T-cell (primary cell): ENCODE measurements around the gene PANX2. TPM values are rescaled to one million over a fixed set of nuclear protein-coding genes. Genes with fewer than 3 reads are reported as not detected.
"Not testable (repeated sequence)": the region's sequence is repeated elsewhere in the genome, so short reads cannot be mapped to it uniquely, and the experiment has no call there.

Experiments
- ATAC-seq, 4 experiments: fragments of 200-7000 bp in 3 of 4; fragments of 150-1000 bp in 1 of 4; cut with Tn5 transposase; replicated peaks in 1 of 4; 1 replicate in 3 of 4; 2 replicates in 1 of 4; pipeline ENCODE4 v1.10.0; 2021; ENCODE audit warnings: moderate library complexity in 3 of 4, mild to moderate bottlenecking in 2 of 4, moderate number of reproducible peaks in 1 of 4
- CTCF ChIA-PET, 2 donors: fragments of 300-600 bp; sonication (Branson Sonifier 250); formaldehyde crosslinking; loops; one replicate each; lab custom pipeline; 2022; ENCODE audit warnings: antibody characterized with exemption in 2 of 2; lab: Charles Lee
- POLR2A ChIA-PET, 2 donors: fragments of 300-600 bp; sonication (Branson Sonifier 250); formaldehyde crosslinking; loops; one replicate each; lab custom pipeline; 2022; ENCODE audit warnings: antibody characterized with exemption in 2 of 2; lab: Charles Lee
- DNase-seq, 35 experiments: peaks; one replicate each; pipeline versions ENCODE4 v3.0.0 to v3.0.0-alpha.2; 2013 to 2023
- H3K27ac ChIP-seq: one replicate; pipeline ENCODE4 v1.5.1; 2013; ENCODE audit warnings: low read length
- H3K27me3 ChIP-seq, 2 experiments: replicated peaks in 1 of 2; 1 replicate in 1 of 2; 2 replicates in 1 of 2; pipeline versions ENCODE4 v1.6.1 to v1.7.0; 2013; ENCODE audit warnings: low read length in 1 of 2, mixed read lengths in 1 of 2; ENCODE audit not compliant: control insufficient read depth in 2 of 2, insufficient read depth in 2 of 2; ENCODE audit errors: extremely low read depth in 1 of 2
- H3K36me3 ChIP-seq, 2 donors: 1 replicate in 1 of 2; 2 replicates in 1 of 2; pipeline versions ENCODE4 v1.6.1 to v1.7.0; 2013; ENCODE audit warnings: low read length in 1 of 2; ENCODE audit not compliant: control insufficient read depth in 2 of 2, insufficient read depth in 1 of 2; ENCODE audit errors: extremely low read depth in 1 of 2
- H3K4me1 ChIP-seq, 2 experiments: 1 replicate in 1 of 2; 2 replicates in 1 of 2; pipeline versions ENCODE4 v1.6.1 to v1.7.0; 2013; ENCODE audit warnings: low read length in 2 of 2, mixed read lengths in 1 of 2; ENCODE audit not compliant: insufficient read depth in 2 of 2, control insufficient read depth in 1 of 2; ENCODE audit errors: extremely low read depth in 1 of 2
- H3K4me3 ChIP-seq, 2 donors: 1 replicate in 1 of 2; 2 replicates in 1 of 2; pipeline versions ENCODE4 v1.5.1 to v1.7.0; 2013; ENCODE audit warnings: mild to moderate bottlenecking in 2 of 2, low read length in 1 of 2, moderate library complexity in 1 of 2; ENCODE audit not compliant: control insufficient read depth in 1 of 2; ENCODE audit errors: extremely low read depth in 1 of 2
- H3K9me3 ChIP-seq: 2 replicates; pipeline ENCODE4 v1.7.0; 2013
- H3K27ac Mint-ChIP-seq, 2 donors: one replicate each; pipeline ENCODE4 v1.8.0; 2020 to 2021; ENCODE audit warnings: mild to moderate bottlenecking in 2 of 2, mixed read lengths in 2 of 2
- H3K27me3 Mint-ChIP-seq, 2 donors: one replicate each; pipeline ENCODE4 v1.8.0; 2021 to 2022; ENCODE audit warnings: mixed read lengths in 2 of 2
- H3K36me3 Mint-ChIP-seq: one replicate; pipeline ENCODE4 v1.8.0; 2021; ENCODE audit warnings: mixed read lengths
- H3K4me1 Mint-ChIP-seq, 3 donors: one replicate each; pipeline ENCODE4 v1.8.0; 2020 to 2022; ENCODE audit warnings: mixed read lengths in 3 of 3, mild to moderate bottlenecking in 1 of 3
- H3K4me3 Mint-ChIP-seq, 3 donors: one replicate each; pipeline ENCODE4 v1.8.0; 2020 to 2022; ENCODE audit warnings: mild to moderate bottlenecking in 3 of 3, mixed read lengths in 3 of 3, moderate library complexity in 3 of 3
- H3K9me3 Mint-ChIP-seq, 3 donors: one replicate each; pipeline ENCODE4 v1.8.0; 2020 to 2022; ENCODE audit warnings: mixed read lengths in 3 of 3
- WGBS: methylation state at CpG from one replicate; pipeline ENCODE4 v1.1.5; 2013; ENCODE audit warnings: missing lambda C conversion rate; ENCODE audit not compliant: insufficient coverage; 5-methylcytosine and 5-hydroxymethylcytosine counted together
- total RNA-seq, 35 experiments: library from RNA in 6 of 35; stranded (reverse) in 6 of 35; fragments of 120-200 nt in 1 of 35; gene quantifications; one replicate each; pipeline versions ENCODE4 v1.2.1 to v1.2.4 and lab custom pipeline; 2013 to 2026

The PANX2 gene
- total RNA-seq, 5 donors from 2014 or later (not counting 1 experiment from before 2014, with no cell fraction given), result 0.16 to 0.32 (median 0.26) TPM; not detected in 2

DNA sequence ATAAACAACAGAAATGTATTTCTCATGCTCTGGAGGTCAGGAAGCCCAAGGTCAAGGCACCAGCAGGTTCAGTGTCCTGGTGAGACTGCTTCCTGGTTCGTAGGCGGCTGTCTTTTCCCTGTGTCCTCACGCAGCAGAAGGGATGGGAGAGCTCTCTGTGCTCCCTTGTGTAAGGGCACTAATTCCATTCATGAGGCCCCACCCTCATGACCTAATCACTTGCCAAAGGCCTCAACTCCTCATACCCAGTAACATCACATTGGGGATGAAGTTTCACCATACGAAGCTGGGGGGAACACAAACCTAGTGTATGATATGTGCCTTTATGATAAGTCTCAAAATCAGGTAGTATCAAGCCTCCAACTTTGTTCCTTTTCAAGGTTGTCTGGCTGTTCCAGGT is 38.6 kb upstream of the PANX2 start:
- H3K27me3 Mint-ChIP-seq, result peaks cover 41 to 47% of the 10 kb centered on the region in 2 donors
- CTCF ChIA-PET, result no interaction called here
- no peak for ATAC-seq

DNA sequence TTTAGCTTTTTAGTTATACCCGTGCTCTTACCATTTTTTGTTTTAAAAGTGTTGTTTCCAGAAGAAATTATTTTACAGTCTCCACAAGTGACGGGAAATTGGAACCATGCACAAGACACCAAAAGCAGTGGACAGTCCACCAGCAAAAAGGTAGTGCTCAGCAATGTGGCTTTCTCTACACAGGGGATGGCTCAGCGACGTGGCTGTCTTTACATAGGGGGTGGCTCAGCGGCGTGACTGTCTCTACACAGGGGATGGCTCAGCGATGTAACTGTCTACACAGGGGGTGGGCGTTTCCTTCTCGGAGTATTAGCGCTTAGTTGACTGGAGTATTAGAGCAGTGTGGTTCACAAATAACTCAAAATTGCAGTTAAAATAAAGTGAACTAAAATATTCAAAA is 36.0 kb upstream of the PANX2 start:
- Mint-ChIP-seq H3K27me3 (peaks cover 30 to 41% of the 10 kb centered on the region in 2 donors), H3K4me1 (no peaks in the 10 kb centered on the region), H3K36me3 (peaks cover 3% of the 10 kb centered on the region), H3K4me3 (no peak overlapping the region), H3K27ac (no peak overlapping the region), H3K9me3 (no peaks in the 10 kb centered on the region)
- DNase-seq (no peak), ATAC-seq (no peak)
- WGBS, result 100% methylated on average over 1 of the region's 10 CpGs
- H3K4me1 ChIP-seq, result no peaks in the 10 kb centered on the region
- CTCF ChIA-PET, result no interaction called here
- H3K36me3 ChIP-seq, result no peaks in the 10 kb centered on the region
- POLR2A ChIA-PET, result no interaction called here
- no peak overlapping the region for H3K27ac ChIP-seq
- no peaks in the 10 kb centered on the region for H3K9me3 ChIP-seq
- no peak overlapping the region for H3K4me3 ChIP-seq
- peaks cover 0 to 22% of the 10 kb centered on the region in 2 experiments for H3K27me3 ChIP-seq

More for the DNA sequence above, 38.6 kb upstream of the PANX2 start:
- Histone ChIP-seq H3K27me3 (peaks cover 0 to 20% of the 10 kb centered on the region in 2 experiments), H3K4me1 (no peaks in the 10 kb centered on the region), H3K9me3 (no peaks in the 10 kb centered on the region), H3K4me3 (no peak overlapping the region), H3K27ac (no peak overlapping the region), H3K36me3 (no peaks in the 10 kb centered on the region)
- Mint-ChIP-seq H3K4me1 (no peaks in the 10 kb centered on the region), H3K9me3 (no peaks in the 10 kb centered on the region), H3K27ac (no peak overlapping the region), H3K36me3 (peaks cover 3% of the 10 kb centered on the region), H3K4me3 (no peak overlapping the region)
- no peak for DNase-seq
- WGBS, result no CpG with 5 or more reads among the region's 4 CpGs
- POLR2A ChIA-PET, result no interaction called here

DNA sequence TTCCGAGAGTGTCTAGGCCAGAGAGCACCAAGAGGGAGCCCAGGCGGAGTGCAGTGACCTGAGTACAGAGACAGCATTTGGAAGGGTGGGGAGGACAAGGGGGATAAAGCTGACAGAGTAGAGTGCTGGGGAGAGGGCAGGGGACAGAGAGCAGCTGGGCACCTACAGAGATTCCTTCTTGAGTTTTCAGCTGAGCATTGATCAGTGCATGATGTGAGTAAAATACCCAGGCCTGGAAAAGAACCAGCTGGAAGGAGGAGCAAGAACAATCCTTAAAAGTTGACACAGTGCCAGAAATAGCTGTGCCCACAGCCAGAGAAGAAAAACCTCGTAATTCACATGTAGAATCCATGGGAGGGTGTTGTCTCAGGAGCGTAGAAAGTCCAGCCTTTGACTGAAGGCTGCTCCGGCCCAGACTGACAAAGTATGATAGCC is 33.9 kb upstream of the PANX2 start:
- no peak overlapping the region for H3K27ac ChIP-seq
- no peaks in the 10 kb centered on the region for H3K9me3 ChIP-seq
- peaks cover 1% of the 10 kb centered on the region for H3K36me3 Mint-ChIP-seq
- WGBS, result 94% methylated on average over 2 of the region's 5 CpGs
- no peak overlapping the region for H3K27ac Mint-ChIP-seq
- no peaks in the 10 kb centered on the region for H3K36me3 ChIP-seq
- H3K27me3 ChIP-seq, result peaks cover 0 to 28% of the 10 kb centered on the region in 2 experiments
- H3K4me1 ChIP-seq, result no peaks in the 10 kb centered on the region
- ATAC-seq (no peak), DNase-seq (no peak)
- CTCF ChIA-PET, result no interaction called here
- H3K9me3 Mint-ChIP-seq, result no peaks in the 10 kb centered on the region
- no peak overlapping the region for H3K4me3 Mint-ChIP-seq
- H3K27me3 Mint-ChIP-seq, result peaks cover 21 to 33% of the 10 kb centered on the region in 2 donors
- POLR2A ChIA-PET, result no interaction called here
- peaks cover 0 to 7% (median 0%) of the 10 kb centered on the region in 3 donors for H3K4me1 Mint-ChIP-seq
- H3K4me3 ChIP-seq, result no peak overlapping the region

DNA sequence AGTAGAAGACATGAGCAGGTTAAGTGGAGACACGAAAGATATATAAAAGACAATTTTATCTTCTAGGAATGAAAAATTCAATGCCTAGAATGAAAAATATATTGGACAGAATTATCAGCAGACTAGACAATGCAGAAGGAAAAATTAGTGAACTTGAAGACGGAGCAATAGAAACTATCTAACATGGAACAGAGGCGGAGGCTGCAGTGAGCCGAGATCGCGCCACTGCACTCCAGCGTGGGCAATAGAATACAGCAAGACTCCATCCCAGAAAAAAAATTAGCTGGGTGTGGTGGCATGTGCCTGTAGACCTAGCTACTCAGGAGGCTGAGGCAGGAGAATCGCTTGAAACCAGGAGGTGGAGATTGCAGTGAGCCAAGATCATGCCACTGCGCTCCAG is 33.3 kb upstream of the PANX2 start:
- H3K4me1 ChIP-seq, CTCF ChIA-PET, H3K4me3 ChIP-seq, H3K27ac ChIP-seq, ATAC-seq, H3K4me3 Mint-ChIP-seq, H3K9me3 Mint-ChIP-seq, DNase-seq, POLR2A ChIA-PET, H3K36me3 ChIP-seq, H3K36me3 Mint-ChIP-seq, H3K4me1 Mint-ChIP-seq, H3K27ac Mint-ChIP-seq, H3K9me3 ChIP-seq: not testable (repeated sequence)
- WGBS, result 100% methylated on average over 1 of the region's 9 CpGs
- H3K27me3 ChIP-seq, result peaks cover 0 to 33% of the 10 kb centered on the region in 2 experiments
- H3K27me3 Mint-ChIP-seq, result peaks cover 24 to 29% of the 10 kb centered on the region in 2 donors

DNA sequence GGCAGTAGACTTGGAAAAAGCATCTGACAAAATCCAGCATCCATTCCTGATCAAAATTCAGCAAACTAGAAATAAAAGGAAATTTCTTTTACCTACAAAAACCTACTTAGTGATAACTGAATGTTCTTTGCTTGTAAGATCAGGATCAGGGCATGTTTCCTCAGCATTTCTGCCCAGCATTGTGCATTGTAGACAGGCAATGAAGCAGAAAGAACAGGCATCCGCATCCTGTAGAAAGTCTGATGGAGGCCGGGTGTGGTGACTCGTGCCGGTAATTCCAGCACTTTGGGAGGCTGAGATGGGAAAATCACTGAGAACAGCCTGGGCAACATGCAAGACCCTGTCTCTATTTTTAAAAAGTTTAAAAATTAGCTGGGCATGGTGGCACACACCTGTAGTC is 32.5 kb upstream of the PANX2 start:
- Histone ChIP-seq H3K27me3 (peaks cover 0 to 35% of the 10 kb centered on the region in 2 experiments), H3K4me3 (no peak overlapping the region), H3K9me3 (no peaks in the 10 kb centered on the region), H3K4me1 (no peaks in the 10 kb centered on the region), H3K36me3 (no peaks in the 10 kb centered on the region), H3K27ac (no peak overlapping the region)
- DNase-seq (no peak), ATAC-seq (no peak)
- no peaks in the 10 kb centered on the region for H3K9me3 Mint-ChIP-seq
- H3K4me1 Mint-ChIP-seq, result peaks cover 0 to 7% (median 0%) of the 10 kb centered on the region in 3 donors
- H3K27me3 Mint-ChIP-seq, result peaks cover 24 to 26% of the 10 kb centered on the region in 2 donors
- WGBS, result 95% methylated on average over 4 of the region's 4 CpGs
- no peak overlapping the region for H3K27ac Mint-ChIP-seq
- CTCF ChIA-PET, result no interaction called here
- H3K36me3 Mint-ChIP-seq, result no peaks in the 10 kb centered on the region
- no peak overlapping the region for H3K4me3 Mint-ChIP-seq
- POLR2A ChIA-PET, result no interaction called here

DNA sequence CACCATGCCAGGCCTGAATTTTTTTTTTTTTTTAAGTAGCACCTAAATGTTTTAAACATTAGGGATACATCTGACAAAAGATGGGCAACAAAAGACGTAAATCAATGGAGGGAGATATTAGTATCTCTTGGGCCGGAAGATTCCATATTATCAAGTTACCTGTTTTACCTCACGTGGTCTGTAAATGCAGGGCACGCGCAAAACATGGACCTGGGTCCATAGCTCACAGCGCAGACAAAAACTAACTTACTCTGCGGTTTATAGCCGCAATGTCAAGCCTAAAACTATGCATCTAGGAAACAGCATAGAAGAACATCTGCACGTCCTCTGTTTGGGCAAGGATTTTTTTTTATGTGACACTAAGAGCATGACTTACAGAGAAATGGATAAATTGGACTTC is 31.5 kb upstream of the PANX2 start:
- 82% methylated on average over 7 of the region's 9 CpGs for WGBS
- no peaks in the 10 kb centered on the region for H3K36me3 ChIP-seq
- no peak overlapping the region for H3K27ac ChIP-seq
- DNase-seq, result no peak
- Mint-ChIP-seq H3K27ac (no peak overlapping the region), H3K9me3 (no peaks in the 10 kb centered on the region), H3K36me3 (no peaks in the 10 kb centered on the region), H3K27me3 (peaks cover 24 to 25% of the 10 kb centered on the region in 2 donors), H3K4me3 (no peak overlapping the region), H3K4me1 (peaks cover 0 to 7% (median 0%) of the 10 kb centered on the region in 3 donors)
- H3K27me3 ChIP-seq, result peaks cover 0 to 36% of the 10 kb centered on the region in 2 experiments
- no peak for ATAC-seq
- no peaks in the 10 kb centered on the region for H3K9me3 ChIP-seq
- ChIA-PET POLR2A (no interaction called here), CTCF (no interaction called here)
- H3K4me3 ChIP-seq, result no peak overlapping the region
- no peaks in the 10 kb centered on the region for H3K4me1 ChIP-seq
